ENCODE measurements around the gene STK17A.
A peak's percentile ranks its signal among the peaks of the same experiment; 100 is the strongest.

STK17A gene

DNA sequence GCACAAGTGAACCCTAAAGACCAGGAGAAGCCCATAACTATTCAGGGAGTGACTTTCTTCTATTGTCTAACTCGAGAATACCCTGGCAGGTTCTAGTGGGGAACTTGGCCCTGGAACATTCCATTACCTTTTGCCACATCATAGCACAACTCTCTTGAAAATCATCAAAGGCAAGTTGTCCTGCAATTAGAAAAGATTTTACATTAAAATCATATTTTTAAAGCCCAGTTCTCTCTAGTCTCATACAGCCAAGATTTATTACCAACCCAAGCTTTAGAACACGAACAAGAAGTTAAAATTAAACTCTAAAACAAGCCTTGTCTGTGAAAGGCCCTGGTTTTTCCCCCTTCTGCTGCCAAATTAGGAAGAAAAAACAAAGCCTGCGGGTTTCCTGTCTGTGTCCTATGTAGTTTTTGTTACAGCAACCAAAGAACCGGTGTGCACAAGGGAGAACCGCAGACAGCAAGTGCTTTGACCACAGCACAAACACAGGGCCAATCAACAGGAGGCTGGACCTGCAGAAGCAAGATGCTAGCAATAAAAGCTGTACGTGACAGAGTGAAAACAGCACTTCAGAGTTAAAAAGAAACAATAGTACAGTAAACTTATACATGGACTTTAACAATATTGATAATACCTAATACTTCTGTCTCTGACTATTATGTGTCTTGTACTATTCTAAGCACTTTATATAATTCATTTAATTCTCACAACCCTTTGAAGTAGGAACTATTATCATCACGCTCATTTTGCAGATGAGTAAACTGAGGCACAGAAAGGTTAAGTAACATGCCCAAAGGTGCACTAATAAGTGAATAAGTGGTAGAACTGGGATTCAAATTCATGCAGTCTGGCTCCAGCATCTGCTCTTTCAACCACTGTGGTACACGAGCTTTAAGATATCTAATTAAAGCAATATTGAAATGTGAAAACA is 65.8 kb downstream of the STK17A start:
- peak; percentile 85 for DNase-seq (ENCODE audit: low read depth)

DNA sequence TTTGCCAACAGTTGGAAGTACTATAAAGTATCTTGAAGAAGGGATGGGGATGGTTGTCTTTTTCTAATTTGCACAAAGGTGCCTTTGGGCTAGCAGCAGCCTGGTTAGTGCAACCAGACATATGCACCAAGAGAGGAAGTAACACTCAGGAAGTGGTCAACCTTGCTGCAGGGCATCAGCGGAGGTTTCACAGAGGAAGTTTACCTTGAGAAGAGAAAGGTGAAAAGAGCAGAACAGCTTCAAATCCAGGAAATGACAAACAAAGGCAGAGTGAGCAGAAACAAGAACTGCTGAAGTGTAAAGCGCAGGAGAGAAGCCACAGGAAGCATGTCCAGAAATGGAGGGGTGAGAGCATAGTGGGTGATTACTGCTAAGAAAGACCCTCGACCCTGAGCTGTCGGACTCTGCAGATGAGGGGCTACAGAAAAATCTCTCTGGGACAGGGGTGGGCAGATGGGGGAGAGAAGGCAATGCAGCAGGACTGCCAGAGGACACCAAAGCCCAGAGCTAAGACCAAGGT is 66.9 kb downstream of the STK17A start:
- H3K4me3 ChIP-seq (ENCODE audit: low read depth, low read length) = peak overlapping the region; percentile 8
- peak; percentile 87 for DNase-seq (ENCODE audit: low read depth)
- TF ChIP-seq, protein P1, sequence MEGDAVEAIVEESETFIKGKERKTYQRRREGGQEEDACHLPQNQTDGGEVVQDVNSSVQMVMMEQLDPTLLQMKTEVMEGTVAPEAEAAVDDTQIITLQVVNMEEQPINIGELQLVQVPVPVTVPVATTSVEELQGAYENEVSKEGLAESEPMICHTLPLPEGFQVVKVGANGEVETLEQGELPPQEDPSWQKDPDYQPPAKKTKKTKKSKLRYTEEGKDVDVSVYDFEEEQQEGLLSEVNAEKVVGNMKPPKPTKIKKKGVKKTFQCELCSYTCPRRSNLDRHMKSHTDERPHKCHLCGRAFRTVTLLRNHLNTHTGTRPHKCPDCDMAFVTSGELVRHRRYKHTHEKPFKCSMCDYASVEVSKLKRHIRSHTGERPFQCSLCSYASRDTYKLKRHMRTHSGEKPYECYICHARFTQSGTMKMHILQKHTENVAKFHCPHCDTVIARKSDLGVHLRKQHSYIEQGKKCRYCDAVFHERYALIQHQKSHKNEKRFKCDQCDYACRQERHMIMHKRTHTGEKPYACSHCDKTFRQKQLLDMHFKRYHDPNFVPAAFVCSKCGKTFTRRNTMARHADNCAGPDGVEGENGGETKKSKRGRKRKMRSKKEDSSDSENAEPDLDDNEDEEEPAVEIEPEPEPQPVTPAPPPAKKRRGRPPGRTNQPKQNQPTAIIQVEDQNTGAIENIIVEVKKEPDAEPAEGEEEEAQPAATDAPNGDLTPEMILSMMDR (IDR thresholded peaks at IDR 0.05; ENCODE audit: low read depth, low read length) = no peak
- TF ChIP-seq, protein P2, sequence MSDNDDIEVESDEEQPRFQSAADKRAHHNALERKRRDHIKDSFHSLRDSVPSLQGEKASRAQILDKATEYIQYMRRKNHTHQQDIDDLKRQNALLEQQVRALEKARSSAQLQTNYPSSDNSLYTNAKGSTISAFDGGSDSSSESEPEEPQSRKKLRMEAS (IDR thresholded peaks at IDR 0.05; ENCODE audit: low read depth, low read length) = 0 out of 2 replicates have a peak, but pooled peaks have one; percentile 18
- TF ChIP-seq POLR2A (IDR thresholded peaks at IDR 0.05; ENCODE audit: extremely low read depth, insufficient read length) (no peak), MYC (IDR thresholded peaks at IDR 0.05; ENCODE audit: low read depth, low read length) (no peak)

More for the DNA sequence above, 65.8 kb downstream of the STK17A start:
- H3K4me3 ChIP-seq (ENCODE audit: low read depth, low read length) = no peak overlapping the region
- no peak for TF ChIP-seq POLR2A (IDR thresholded peaks at IDR 0.05; ENCODE audit: extremely low read depth, insufficient read length)
- TF ChIP-seq MYC (IDR thresholded peaks at IDR 0.05; ENCODE audit: low read depth, low read length) = peak; percentile 52; the same call in 1 of the 2 replicates

DNA sequence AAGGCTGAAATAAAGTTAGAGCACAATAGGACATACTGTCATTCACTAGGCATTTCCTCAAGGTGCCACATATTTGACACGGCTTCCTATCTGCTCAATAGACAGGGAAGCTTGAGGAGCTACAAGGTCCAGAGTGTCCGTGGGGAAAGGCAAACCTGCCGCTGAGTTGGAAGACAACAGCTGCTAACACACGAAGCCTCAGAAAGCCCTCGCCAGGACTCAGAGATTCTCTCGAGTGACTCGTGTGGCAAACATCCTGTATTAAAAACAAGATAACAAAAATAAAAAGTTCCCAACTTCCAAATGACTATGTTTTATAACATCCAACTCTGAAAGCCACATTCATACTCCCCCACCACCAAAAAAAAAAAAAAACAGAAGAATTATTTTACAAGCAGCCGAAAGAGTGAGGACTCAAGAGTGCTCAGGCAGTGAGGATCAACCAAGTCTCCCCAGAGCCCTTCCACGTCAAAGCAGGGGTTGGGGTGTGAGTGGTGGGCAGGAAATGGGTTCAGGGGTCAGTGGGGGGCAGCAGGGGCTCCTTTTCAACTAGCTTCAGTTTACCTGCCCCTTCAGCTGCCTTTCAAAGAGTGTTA is 67.6 kb downstream of the STK17A start:
- peak; percentile 28 for DNase-seq (ENCODE audit: low read depth)

DNA sequence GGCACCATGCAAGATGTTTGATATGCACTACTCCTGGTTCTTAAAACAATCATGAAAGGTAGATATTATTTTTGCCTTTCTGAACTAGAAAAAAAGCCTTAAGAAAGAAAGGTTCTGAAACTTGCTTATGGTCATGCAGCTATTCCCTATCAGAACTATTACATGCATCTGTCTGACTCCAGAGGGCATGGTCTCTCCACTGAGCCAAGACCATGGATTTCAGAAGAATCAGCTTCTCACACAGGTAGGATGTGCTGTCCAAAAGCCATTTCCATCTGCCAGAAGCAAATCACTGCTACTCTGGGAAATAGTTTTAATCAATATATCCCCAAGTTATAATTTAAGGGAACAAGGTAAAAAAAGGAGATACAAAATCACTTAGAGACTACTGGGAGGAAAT is 69.5 kb downstream of the STK17A start:
- H3K4me3 ChIP-seq (ENCODE audit: low read depth, low read length) = no peak overlapping the region
- TF ChIP-seq MYC (IDR thresholded peaks at IDR 0.05; ENCODE audit: low read depth, low read length) = no peak
- no peak for TF ChIP-seq POLR2A (IDR thresholded peaks at IDR 0.05; ENCODE audit: extremely low read depth, insufficient read length)
- TF ChIP-seq, protein P1 (IDR thresholded peaks at IDR 0.05; ENCODE audit: low read depth, low read length) = no peak
- TF ChIP-seq, protein P2 (IDR thresholded peaks at IDR 0.05; ENCODE audit: low read depth, low read length) = no peak
- no peak for DNase-seq (ENCODE audit: low read depth)

More for the DNA sequence above, 67.6 kb downstream of the STK17A start:
- H3K4me3 ChIP-seq (ENCODE audit: low read depth, low read length) = no peak overlapping the region
- TF ChIP-seq POLR2A (IDR thresholded peaks at IDR 0.05; ENCODE audit: extremely low read depth, insufficient read length) (no peak), MYC (IDR thresholded peaks at IDR 0.05; ENCODE audit: low read depth, low read length) (no peak)
- TF ChIP-seq, protein P2 (IDR thresholded peaks at IDR 0.05; ENCODE audit: low read depth, low read length) = no peak
- TF ChIP-seq, protein P1 (IDR thresholded peaks at IDR 0.05; ENCODE audit: low read depth, low read length) = no peak

DNA sequence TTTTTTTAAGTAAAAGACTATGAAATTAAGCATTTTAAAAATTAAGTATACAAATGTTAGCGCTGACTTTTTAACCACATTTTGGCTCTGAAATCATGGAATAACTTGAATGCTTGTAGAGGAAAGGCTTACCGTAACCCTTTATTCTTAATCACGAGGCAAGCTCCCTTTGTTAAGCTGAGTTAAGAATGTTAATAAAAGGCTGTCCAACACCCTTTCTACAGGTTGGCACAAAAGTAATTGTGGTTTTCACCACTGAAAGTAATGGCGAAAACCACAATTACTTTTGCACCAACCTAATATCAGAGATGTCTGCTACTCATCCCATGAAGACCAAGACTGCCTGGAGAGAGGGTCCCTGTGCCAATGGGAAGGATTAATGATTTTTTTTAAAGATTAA is 70.6 kb downstream of the STK17A start:
- no peak for DNase-seq (ENCODE audit: low read depth)
- no peak overlapping the region for H3K4me3 ChIP-seq (ENCODE audit: low read depth, low read length)
- TF ChIP-seq, protein P2 (IDR thresholded peaks at IDR 0.05; ENCODE audit: low read depth, low read length) = no peak
- no peak for TF ChIP-seq MYC (IDR thresholded peaks at IDR 0.05; ENCODE audit: low read depth, low read length)
- TF ChIP-seq, protein P1 (IDR thresholded peaks at IDR 0.05; ENCODE audit: low read depth, low read length) = no peak
- TF ChIP-seq POLR2A (IDR thresholded peaks at IDR 0.05; ENCODE audit: extremely low read depth, insufficient read length) = no peak

Data from NB4 (cell line).